PC-9 (cell line): Measurements from ENCODE around the gene COL23A1.

Experiments used
- EZH2 ChIP-seq: fragments of 200-600 bp; sonication (generic); IDR thresholded peaks from 2 replicates; pipeline ENCODE4 v1.8.0; 2017; ENCODE audit warnings: antibody characterized with exemption, low read depth
- TF ChIP-seq, protein P1 (sequence below): fragments of 200-600 bp; sonication (generic); conservative IDR thresholded peaks from 2 replicates; pipeline ENCODE4 v1.6.1; 2017; ENCODE audit warnings: mixed run types, antibody characterized with exemption, mild to moderate bottlenecking, moderate library complexity

DNA sequence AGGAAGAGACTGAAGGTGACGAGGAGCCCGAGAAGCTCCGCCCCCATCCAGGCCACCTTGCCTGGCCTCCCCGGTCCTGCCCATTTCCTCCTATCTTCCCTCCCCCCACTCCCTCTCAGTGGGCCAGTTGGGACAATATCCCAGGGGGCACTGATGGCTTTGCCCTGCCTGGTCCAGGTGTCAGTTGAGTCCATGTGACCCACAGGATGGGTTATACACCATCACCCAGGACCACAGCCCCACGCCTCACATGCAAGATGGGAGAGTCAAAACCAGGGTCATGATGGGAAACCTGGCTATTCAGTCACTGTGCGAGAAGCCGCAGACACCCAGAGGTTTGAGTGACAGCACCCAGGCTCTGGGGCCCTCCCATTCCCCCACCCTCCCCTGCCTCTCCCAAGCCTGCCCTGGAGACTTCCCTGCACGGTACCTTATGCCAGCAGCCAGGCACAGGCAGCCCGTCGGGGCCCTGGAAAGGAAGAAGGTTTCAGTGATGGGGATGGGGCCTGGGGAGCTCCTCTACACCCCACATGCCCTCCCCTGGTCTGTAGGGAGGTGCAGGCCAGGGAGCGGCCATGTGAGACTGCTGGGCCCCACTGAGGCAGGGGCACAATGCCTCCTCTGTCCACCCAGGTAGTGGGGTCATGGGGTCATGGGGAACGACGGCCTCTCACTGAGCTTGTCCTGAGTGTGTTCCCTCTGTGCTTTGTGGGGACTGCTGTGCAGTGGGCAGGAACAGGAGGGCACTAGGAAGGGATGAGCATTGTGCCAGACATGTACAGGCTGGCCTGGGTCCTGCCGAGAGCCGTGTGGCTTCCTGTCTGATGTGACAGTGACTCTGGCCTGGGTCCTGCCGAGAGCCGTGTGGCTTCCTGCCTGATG is 351.2 kb downstream of the COL23A1 start:
- TF ChIP-seq, protein P1, sequence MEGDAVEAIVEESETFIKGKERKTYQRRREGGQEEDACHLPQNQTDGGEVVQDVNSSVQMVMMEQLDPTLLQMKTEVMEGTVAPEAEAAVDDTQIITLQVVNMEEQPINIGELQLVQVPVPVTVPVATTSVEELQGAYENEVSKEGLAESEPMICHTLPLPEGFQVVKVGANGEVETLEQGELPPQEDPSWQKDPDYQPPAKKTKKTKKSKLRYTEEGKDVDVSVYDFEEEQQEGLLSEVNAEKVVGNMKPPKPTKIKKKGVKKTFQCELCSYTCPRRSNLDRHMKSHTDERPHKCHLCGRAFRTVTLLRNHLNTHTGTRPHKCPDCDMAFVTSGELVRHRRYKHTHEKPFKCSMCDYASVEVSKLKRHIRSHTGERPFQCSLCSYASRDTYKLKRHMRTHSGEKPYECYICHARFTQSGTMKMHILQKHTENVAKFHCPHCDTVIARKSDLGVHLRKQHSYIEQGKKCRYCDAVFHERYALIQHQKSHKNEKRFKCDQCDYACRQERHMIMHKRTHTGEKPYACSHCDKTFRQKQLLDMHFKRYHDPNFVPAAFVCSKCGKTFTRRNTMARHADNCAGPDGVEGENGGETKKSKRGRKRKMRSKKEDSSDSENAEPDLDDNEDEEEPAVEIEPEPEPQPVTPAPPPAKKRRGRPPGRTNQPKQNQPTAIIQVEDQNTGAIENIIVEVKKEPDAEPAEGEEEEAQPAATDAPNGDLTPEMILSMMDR, result no peak
- TF ChIP-seq EZH2, result no peak
